ENCODE data around the gene ZNF384. TPM values are rescaled to one million over a fixed set of nuclear protein-coding genes. Genes with fewer than 3 reads are reported as not detected.

Gene ZNF384
- total and polyA plus RNA-seq, 2 donors = 17.2 to 39.3 TPM

DNA sequence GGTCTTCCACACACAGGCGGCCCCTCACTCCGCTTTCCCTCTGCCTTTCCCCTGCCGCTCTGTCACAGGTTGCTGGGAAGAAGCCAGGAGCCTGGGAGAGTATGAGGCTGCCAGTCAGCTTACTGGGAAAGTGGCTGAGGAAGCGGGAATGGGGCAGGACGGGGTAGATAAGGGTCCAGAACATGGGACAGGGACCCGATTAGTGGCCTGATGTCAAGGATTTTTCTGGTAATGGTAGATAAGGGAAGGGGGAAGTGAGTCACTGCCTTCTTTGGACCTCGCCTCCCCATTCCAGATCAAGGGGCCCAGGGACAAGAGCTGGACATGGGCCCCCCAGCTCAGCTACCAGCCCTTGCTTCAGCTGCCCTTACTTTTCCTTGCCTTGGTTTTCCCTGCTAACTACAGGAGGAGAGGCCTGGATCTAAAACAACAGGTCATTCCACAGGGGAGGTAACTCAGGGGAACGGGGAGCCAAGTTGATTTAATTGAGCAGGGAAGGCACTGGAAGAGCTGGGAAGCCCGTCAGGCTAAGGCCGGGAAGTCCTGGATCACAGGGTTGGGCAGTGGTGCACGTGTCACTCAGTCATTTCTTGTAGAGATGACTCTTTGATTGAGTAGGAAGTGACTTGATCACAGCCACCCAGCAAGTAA lies 49.9 kb downstream of the ZNF384 start:
- DNase-seq (ENCODE audit: low read depth in 6 of 9, low spot score in 9 of 9) = no peak
- Histone ChIP-seq H3K4me1 (ENCODE audit: control insufficient read depth in 2 of 2, insufficient read depth in 2 of 2, low read length in 2 of 2) (peaks cover 9 to 75% of the 10 kb centered on the region in 2 donors), H3K27ac (ENCODE audit: low read depth in 1 of 2, low read length in 1 of 2) (no peak overlapping the region)

GRCh38 chr12:6638305-6638704 lies 50.9 kb downstream of the ZNF384 start:
- Histone ChIP-seq H3K9me3 (ENCODE audit: control insufficient read depth in 2 of 2, insufficient read depth in 1 of 2, low read length in 1 of 2) (peaks cover 0 to 3% of the 10 kb centered on the region in 2 donors), H3K4me3 (ENCODE audit: low read length in 2 of 2) (no peak overlapping the region), H3K36me3 (ENCODE audit: control insufficient read depth in 2 of 2, insufficient read depth in 2 of 2, low read length in 1 of 2) (no peaks in the 10 kb centered on the region), H3K27ac (ENCODE audit: low read depth in 1 of 2, low read length in 1 of 2) (peak overlapping the region in 1 of 2 donors; percentile 58), H3K4me1 (ENCODE audit: control insufficient read depth in 2 of 2, insufficient read depth in 2 of 2, low read length in 2 of 2) (peaks cover 6 to 75% of the 10 kb centered on the region in 2 donors), H3K27me3 (ENCODE audit: control insufficient read depth in 2 of 2, insufficient read depth in 1 of 2, low read length in 1 of 2) (no peaks in the 10 kb centered on the region)
- peak in 2 of 9 donors; percentile 39 to 57 for DNase-seq (ENCODE audit: low read depth in 6 of 9, low spot score in 9 of 9)
- 62% methylated on average over 9 of the region's 9 CpGs for WGBS

More for the DNA sequence above, 49.9 kb downstream of the ZNF384 start:
- WGBS = 90% methylated on average over 11 of the region's 11 CpGs
- peaks cover 0 to 9% of the 10 kb centered on the region in 2 donors for H3K9me3 ChIP-seq (ENCODE audit: control insufficient read depth in 2 of 2, insufficient read depth in 1 of 2, low read length in 1 of 2)
- no peaks in the 10 kb centered on the region for H3K27me3 ChIP-seq (ENCODE audit: control insufficient read depth in 2 of 2, insufficient read depth in 1 of 2, low read length in 1 of 2)
- no peak overlapping the region for H3K4me3 ChIP-seq (ENCODE audit: low read length in 2 of 2)
- no peaks in the 10 kb centered on the region for H3K36me3 ChIP-seq (ENCODE audit: control insufficient read depth in 2 of 2, insufficient read depth in 2 of 2, low read length in 1 of 2)

- H3K27me3 ChIP-seq (ENCODE audit: control insufficient read depth in 2 of 2, insufficient read depth in 1 of 2, low read length in 1 of 2) = no peaks in the 10 kb centered on the region
- no peaks in the 10 kb centered on the region for H3K36me3 ChIP-seq (ENCODE audit: control insufficient read depth in 2 of 2, insufficient read depth in 2 of 2, low read length in 1 of 2)
- peak in 2 of 9 donors; percentile 37 to 50 for DNase-seq (ENCODE audit: low read depth in 6 of 9, low spot score in 9 of 9)
- WGBS = 68% methylated on average over 18 of the region's 18 CpGs
- H3K27ac ChIP-seq (ENCODE audit: low read depth in 1 of 2, low read length in 1 of 2) = peak within 1 kb of the TSS; percentile 74 to 78
- H3K4me1 ChIP-seq (ENCODE audit: control insufficient read depth in 2 of 2, insufficient read depth in 2 of 2, low read length in 2 of 2) = peaks cover 15 to 95% of the 10 kb centered on the region in 2 donors
- peaks cover 0 to 3% of the 10 kb centered on the region in 2 donors for H3K9me3 ChIP-seq (ENCODE audit: control insufficient read depth in 2 of 2, insufficient read depth in 1 of 2, low read length in 1 of 2)
- peak within 1 kb of the TSS in 1 of 2 donors; percentile 19 for H3K4me3 ChIP-seq (ENCODE audit: low read length in 2 of 2)
These were observed 53.2 kb downstream of the ZNF384 start, which contains the start of gene LPAR5 for GRCh38 chr12:6635856-6636531. Gene LPAR5, minus strand, starts transcription at chr12:6635959. Its CDS starts 14,711 bp downstream, at chr12:6621248.

- Histone ChIP-seq H3K4me3 (ENCODE audit: low read length in 2 of 2) (peak overlapping the region in 1 of 2 donors; percentile 19), H3K36me3 (ENCODE audit: control insufficient read depth in 2 of 2, insufficient read depth in 2 of 2, low read length in 1 of 2) (no peaks in the 10 kb centered on the region), H3K4me1 (ENCODE audit: control insufficient read depth in 2 of 2, insufficient read depth in 2 of 2, low read length in 2 of 2) (peaks cover 16 to 94% of the 10 kb centered on the region in 2 donors), H3K27ac (ENCODE audit: low read depth in 1 of 2, low read length in 1 of 2) (peak overlapping the region; percentile 74 to 78), H3K27me3 (ENCODE audit: control insufficient read depth in 2 of 2, insufficient read depth in 1 of 2, low read length in 1 of 2) (no peaks in the 10 kb centered on the region), H3K9me3 (ENCODE audit: control insufficient read depth in 2 of 2, insufficient read depth in 1 of 2, low read length in 1 of 2) (peaks cover 0 to 3% of the 10 kb centered on the region in 2 donors)
- 45% methylated on average over 5 of the region's 5 CpGs for WGBS
- peak in 2 of 9 donors; percentile 59 to 80 for DNase-seq (ENCODE audit: low read depth in 6 of 9, low spot score in 9 of 9)
These were observed 53.8 kb downstream of the ZNF384 start for GRCh38 chr12:6635375-6635855.

DNA sequence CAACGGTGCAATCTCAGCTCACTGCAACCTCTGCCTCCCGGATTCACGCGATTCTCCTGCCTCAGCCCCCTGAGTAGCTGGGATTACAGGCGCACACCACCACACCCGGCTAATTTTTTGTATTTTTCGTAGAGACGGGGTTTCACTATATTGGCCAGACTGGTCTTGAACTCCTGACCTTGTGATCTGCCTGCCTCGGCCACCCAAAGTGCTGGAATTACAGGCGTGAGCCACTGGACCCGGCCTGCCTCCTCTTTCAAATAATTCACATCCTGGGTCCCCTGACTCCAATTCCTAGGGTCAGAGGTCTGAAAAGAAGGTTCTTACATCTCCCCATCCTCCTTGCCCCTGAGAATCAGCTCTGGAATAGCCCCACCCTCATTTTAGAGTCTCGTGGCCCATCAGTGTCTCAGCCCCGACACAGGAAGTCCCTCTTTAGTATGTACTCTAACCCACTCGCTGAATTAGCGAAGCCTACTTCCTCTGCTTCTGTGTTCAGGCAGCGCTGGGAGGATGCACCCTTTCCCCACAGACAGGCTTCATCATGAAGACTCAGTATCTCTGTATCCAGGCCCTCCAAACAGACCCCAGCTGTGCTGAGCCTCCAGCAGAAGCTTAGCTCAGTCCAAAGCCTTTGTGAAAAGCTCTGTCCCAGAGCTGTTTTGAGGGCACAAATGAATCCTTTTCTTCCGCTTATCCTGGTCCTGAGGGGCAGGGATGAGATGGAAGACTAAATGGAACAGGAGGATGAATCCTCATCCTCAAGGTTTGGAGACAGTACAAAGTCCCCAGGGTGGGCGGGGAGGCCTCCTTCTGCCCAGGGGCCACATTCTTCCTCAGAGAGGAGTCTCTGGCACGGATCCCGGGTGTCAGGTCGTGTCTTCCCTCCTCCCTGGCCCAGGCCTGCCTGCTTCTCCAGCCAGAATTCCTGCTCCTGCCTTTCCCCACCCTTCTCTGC lies 56.9 kb downstream of the ZNF384 start:
- WGBS = 72% methylated on average over 21 of the region's 21 CpGs
- peak in 5 of 9 donors; percentile 72 to 92 (median 76) for DNase-seq (ENCODE audit: low read depth in 6 of 9, low spot score in 9 of 9)
- Histone ChIP-seq H3K9me3 (ENCODE audit: control insufficient read depth in 2 of 2, insufficient read depth in 1 of 2, low read length in 1 of 2) (peaks cover 0 to 3% of the 10 kb centered on the region in 2 donors), H3K27me3 (ENCODE audit: control insufficient read depth in 2 of 2, insufficient read depth in 1 of 2, low read length in 1 of 2) (no peaks in the 10 kb centered on the region), H3K27ac (ENCODE audit: low read depth in 1 of 2, low read length in 1 of 2) (peak overlapping the region; percentile 58 to 87), H3K4me3 (ENCODE audit: low read length in 2 of 2) (no peak overlapping the region), H3K36me3 (ENCODE audit: control insufficient read depth in 2 of 2, insufficient read depth in 2 of 2, low read length in 1 of 2) (no peaks in the 10 kb centered on the region), H3K4me1 (ENCODE audit: control insufficient read depth in 2 of 2, insufficient read depth in 2 of 2, low read length in 2 of 2) (peaks cover 16 to 75% of the 10 kb centered on the region in 2 donors)

- Histone ChIP-seq H3K4me3 (ENCODE audit: low read length in 2 of 2) (no peak overlapping the region), H3K36me3 (ENCODE audit: control insufficient read depth in 2 of 2, insufficient read depth in 2 of 2, low read length in 1 of 2) (no peaks in the 10 kb centered on the region), H3K27me3 (ENCODE audit: control insufficient read depth in 2 of 2, insufficient read depth in 1 of 2, low read length in 1 of 2) (no peaks in the 10 kb centered on the region), H3K9me3 (ENCODE audit: control insufficient read depth in 2 of 2, insufficient read depth in 1 of 2, low read length in 1 of 2) (peaks cover 0 to 3% of the 10 kb centered on the region in 2 donors), H3K4me1 (ENCODE audit: control insufficient read depth in 2 of 2, insufficient read depth in 2 of 2, low read length in 2 of 2) (peaks cover 16 to 75% of the 10 kb centered on the region in 2 donors), H3K27ac (ENCODE audit: low read depth in 1 of 2, low read length in 1 of 2) (peak overlapping the region; percentile 58 to 87)
- peak in 1 of 9 donors; percentile 63 for DNase-seq (ENCODE audit: low read depth in 6 of 9, low spot score in 9 of 9)
- 89% methylated on average over 3 of the region's 3 CpGs for WGBS
These were observed 57.6 kb downstream of the ZNF384 start for GRCh38 chr12:6631549-6631961.

GRCh38 chr12:6630736-6631135 lies 58.4 kb downstream of the ZNF384 start:
- Histone ChIP-seq H3K4me1 (ENCODE audit: control insufficient read depth in 2 of 2, insufficient read depth in 2 of 2, low read length in 2 of 2) (peaks cover 16 to 69% of the 10 kb centered on the region in 2 donors), H3K27me3 (ENCODE audit: control insufficient read depth in 2 of 2, insufficient read depth in 1 of 2, low read length in 1 of 2) (no peaks in the 10 kb centered on the region), H3K4me3 (ENCODE audit: low read length in 2 of 2) (no peak overlapping the region), H3K36me3 (ENCODE audit: control insufficient read depth in 2 of 2, insufficient read depth in 2 of 2, low read length in 1 of 2) (no peaks in the 10 kb centered on the region), H3K27ac (ENCODE audit: low read depth in 1 of 2, low read length in 1 of 2) (no peak overlapping the region), H3K9me3 (ENCODE audit: control insufficient read depth in 2 of 2, insufficient read depth in 1 of 2, low read length in 1 of 2) (peaks cover 0 to 3% of the 10 kb centered on the region in 2 donors)
- DNase-seq (ENCODE audit: low read depth in 6 of 9, low spot score in 9 of 9) = no peak
- 92% methylated on average over 5 of the region's 5 CpGs for WGBS

- no peak overlapping the region for H3K4me3 ChIP-seq (ENCODE audit: low read length in 2 of 2)
These were observed 61.6 kb downstream of the ZNF384 start for GRCh38 chr12:6627616-6628015.

More at GRCh38 chr12:6627616-6628015, 61.6 kb downstream of the ZNF384 start:
- H3K36me3 ChIP-seq (ENCODE audit: control insufficient read depth in 2 of 2, insufficient read depth in 2 of 2, low read length in 1 of 2) = peaks cover 0 to 5% of the 10 kb centered on the region in 2 donors
- WGBS = 72% methylated on average over 7 of the region's 7 CpGs
- H3K27me3 ChIP-seq (ENCODE audit: control insufficient read depth in 2 of 2, insufficient read depth in 1 of 2, low read length in 1 of 2) = no peaks in the 10 kb centered on the region
- H3K27ac ChIP-seq (ENCODE audit: low read depth in 1 of 2, low read length in 1 of 2) = no peak overlapping the region
- H3K4me1 ChIP-seq (ENCODE audit: control insufficient read depth in 2 of 2, insufficient read depth in 2 of 2, low read length in 2 of 2) = peaks cover 8 to 43% of the 10 kb centered on the region in 2 donors
- H3K9me3 ChIP-seq (ENCODE audit: control insufficient read depth in 2 of 2, insufficient read depth in 1 of 2, low read length in 1 of 2) = no peaks in the 10 kb centered on the region
- peak in 1 of 9 donors; percentile 67 for DNase-seq (ENCODE audit: low read depth in 6 of 9, low spot score in 9 of 9)

All from thymus (tissue), 11 donors.